Ovary (tissue), 9 donors: ENCODE results near the gene CRELD2. TPM values are rescaled to one million over a fixed set of nuclear protein-coding genes. Genes with fewer than 3 reads are reported as not detected.
A peak's percentile ranks its signal among the peaks of the same experiment; 100 is the strongest.

Experiments used
- DNase-seq, 5 donors: peaks; one replicate each; pipeline ENCODE4 v3.0.0-alpha.2; 2019 to 2020
- H3K27ac ChIP-seq, 2 donors: fragments of 200-600 bp; one replicate each; pipeline versions ENCODE4 v1.5.1 to v1.8.0; 2019 to 2022
- H3K27me3 ChIP-seq: fragments of 200-600 bp; one replicate; pipeline ENCODE4 v1.8.0; 2022
- H3K36me3 ChIP-seq: fragments of 200-600 bp; sonication (generic); one replicate; pipeline ENCODE4 v1.5.1; 2019
- H3K4me1 ChIP-seq: one replicate; pipeline ENCODE4 v1.8.1; 2013; ENCODE audit warnings: mild to moderate bottlenecking, moderate library complexity; ENCODE audit not compliant: insufficient read depth
- H3K4me3 ChIP-seq: fragments of 200-600 bp; sonication (generic); one replicate; pipeline ENCODE4 v1.5.1; 2017
- H3K9me3 ChIP-seq, 2 donors: fragments of 200-600 bp in 1 of 2; sonication (generic) in 1 of 2; one replicate each; pipeline versions ENCODE4 v1.5.1 to v1.8.1; 2013 to 2019; ENCODE audit warnings: mild to moderate bottlenecking in 1 of 2, moderate library complexity in 1 of 2
- EP300 ChIP-seq: sonication (generic); formaldehyde crosslinking; IDR thresholded peaks from one replicate; pipeline ENCODE4 v1.6.1; 2017; ENCODE audit warnings: antibody characterized with exemption
- POLR2A ChIP-seq: fragments of 450-650 bp; IDR thresholded peaks from one replicate; pipeline ENCODE4 v1.6.1; 2017; ENCODE audit warnings: antibody characterized with exemption, mild to moderate bottlenecking, moderate library complexity
- WGBS, 3 donors: extraction: QIAGEN DNeasy Blood & Tissue Kit in 1 of 3; methylation state at CpG; one replicate each; pipeline versions ENCODE4 v1.1.5 to v1.1.7; 2013 to 2017; 5-methylcytosine and 5-hydroxymethylcytosine counted together
- intact Hi-C, 4 donors: fragments of 100-400 bp; cut with DNase I; formaldehyde crosslinking; loops; one replicate each; pipeline versions ENCODE4 v1.11.0 to v1.15.1; 2022 to 2023
- polyA plus RNA-seq, 2 donors: library from polyadenylated mRNA; stranded (reverse); fragments of 200-250 nt in 1 of 2; fragments of 350-450 nt in 1 of 2; fragmentation: Illumina TruSeq in 1 of 2; extraction: RNeasy Lipid Tissue Mini Kit (QIAGEN cat#74804) in 1 of 2; gene quantifications; one replicate each; pipeline ENCODE4 v1.2.3, GENCODE V29; 2013 to 2014
- total RNA-seq, 7 donors: library from RNA; depleted of rRNA in 2 of 7; stranded (reverse); fragments of >200 nt in 2 of 7; fragmentation: NEBNext Ultra II Directional in 3 of 7; extraction: Animal tissue kit (Norgen Biotek cat#: 25700) in 3 of 7; gene quantifications; one replicate each; pipeline versions ENCODE4 v1.1.0 to v1.2.4, GENCODE V29; 2016 to 2023
- TF ChIP-seq, protein P1 (sequence below), 3 donors: fragments of 450-650 bp in 2 of 3; fragments of 200-600 bp in 1 of 3; IDR thresholded peaks; one replicate each; pipeline versions ENCODE4 v1.5.1 to v1.8.0; 2016 to 2022; ENCODE audit warnings: antibody characterized with exemption in 3 of 3, mild to moderate bottlenecking in 1 of 3
- donor health status: DM: no; HTN: no; CAD: no; lungs with moderate emphysema.
- donor health status: DM: no; HTN: no; CAD: no.
- donor health status: Bipolar disorder and iron deficiency.
- donor health status: DM: yes; HTN: yes; CAD: no.
- donor health status: DM: no; HTN: no; CAD: no.
- donor health status: DM: yes; HTN: yes; CAD: no.

The CRELD2 gene
- total and polyA plus RNA-seq, 9 donors = 9.5 to 53.4 (median 24.6) TPM

GRCh38 chr22:49951986-49952896 lies 33.8 kb downstream of the CRELD2 start:
- H3K27ac ChIP-seq = no peak overlapping the region
- intact Hi-C loops = loop anchor here in 1 of 4 donors (10.0 kb wide), 1 partner anchor 243 kb away; no protein-coding TSS in a partner anchor
- H3K27me3 ChIP-seq = no peaks in the 10 kb centered on the region
- H3K4me3 ChIP-seq = no peak overlapping the region
- H3K36me3 ChIP-seq = no peaks in the 10 kb centered on the region
- peak in 2 of 5 donors; percentile 32 to 62 for DNase-seq
- 31 to 35% (median 33%) methylated on average over 24 of the region's 24 CpGs for WGBS, 3 donors
- TF ChIP-seq EP300 = no peak
- no peaks in the 10 kb centered on the region for H3K9me3 ChIP-seq
- peaks cover 6% of the 10 kb centered on the region for H3K4me1 ChIP-seq

- H3K27me3 ChIP-seq = no peaks in the 10 kb centered on the region
- no peaks in the 10 kb centered on the region for H3K36me3 ChIP-seq
- H3K9me3 ChIP-seq = no peaks in the 10 kb centered on the region
- H3K27ac ChIP-seq = no peak overlapping the region
- H3K4me1 ChIP-seq = peaks cover 6% of the 10 kb centered on the region
- TF ChIP-seq EP300 (no peak), POLR2A (no peak)
- TF ChIP-seq, protein P1, sequence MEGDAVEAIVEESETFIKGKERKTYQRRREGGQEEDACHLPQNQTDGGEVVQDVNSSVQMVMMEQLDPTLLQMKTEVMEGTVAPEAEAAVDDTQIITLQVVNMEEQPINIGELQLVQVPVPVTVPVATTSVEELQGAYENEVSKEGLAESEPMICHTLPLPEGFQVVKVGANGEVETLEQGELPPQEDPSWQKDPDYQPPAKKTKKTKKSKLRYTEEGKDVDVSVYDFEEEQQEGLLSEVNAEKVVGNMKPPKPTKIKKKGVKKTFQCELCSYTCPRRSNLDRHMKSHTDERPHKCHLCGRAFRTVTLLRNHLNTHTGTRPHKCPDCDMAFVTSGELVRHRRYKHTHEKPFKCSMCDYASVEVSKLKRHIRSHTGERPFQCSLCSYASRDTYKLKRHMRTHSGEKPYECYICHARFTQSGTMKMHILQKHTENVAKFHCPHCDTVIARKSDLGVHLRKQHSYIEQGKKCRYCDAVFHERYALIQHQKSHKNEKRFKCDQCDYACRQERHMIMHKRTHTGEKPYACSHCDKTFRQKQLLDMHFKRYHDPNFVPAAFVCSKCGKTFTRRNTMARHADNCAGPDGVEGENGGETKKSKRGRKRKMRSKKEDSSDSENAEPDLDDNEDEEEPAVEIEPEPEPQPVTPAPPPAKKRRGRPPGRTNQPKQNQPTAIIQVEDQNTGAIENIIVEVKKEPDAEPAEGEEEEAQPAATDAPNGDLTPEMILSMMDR (IDR thresholded peaks at IDR 0.05) = no peak
- no peak overlapping the region for H3K4me3 ChIP-seq
- WGBS, 3 donors = 81 to 85% (median 85%) methylated on average over 20 of the region's 20 CpGs
- intact Hi-C loops = loop anchor here in 1 of 4 donors (10.0 kb wide), 1 partner anchor 242 kb away; no protein-coding TSS in a partner anchor
- no peak for DNase-seq
Observed at GRCh38 chr22:49953027-49953679, 34.7 kb downstream of the CRELD2 start.

DNA sequence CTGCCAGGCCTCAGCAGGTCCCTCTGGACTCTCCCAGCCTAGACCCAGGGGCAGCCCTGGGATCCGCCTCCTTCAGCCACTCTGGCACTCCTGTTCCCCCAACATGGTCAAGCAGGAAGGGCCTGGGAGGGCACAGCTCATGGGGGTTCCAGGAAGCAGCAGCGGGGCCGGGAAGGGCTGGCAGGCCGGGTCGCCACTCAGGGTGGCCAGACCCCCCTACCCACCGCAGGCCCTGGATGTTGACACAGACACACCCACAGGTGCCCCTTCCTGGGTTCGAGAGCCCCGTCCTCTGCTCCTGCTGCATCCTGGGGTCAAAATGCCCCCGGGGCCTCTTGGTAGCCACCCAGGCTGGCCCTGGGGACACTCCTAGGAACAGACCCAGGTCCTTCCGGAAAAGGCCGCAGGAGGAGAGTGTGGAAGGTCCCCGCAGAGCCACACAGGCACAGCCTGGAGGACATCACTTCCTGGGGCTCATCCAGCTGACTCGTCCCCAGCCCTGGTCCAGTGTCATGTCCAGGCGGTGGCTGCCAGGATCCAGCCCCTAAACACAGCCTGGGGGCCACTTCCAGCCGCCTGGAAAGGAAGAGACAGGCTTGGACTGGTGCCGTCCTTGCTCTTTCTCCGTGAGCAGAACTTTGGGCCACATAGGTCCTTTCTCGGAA lies 35.4 kb downstream of the CRELD2 start:
- DNase-seq = no peak

DNA sequence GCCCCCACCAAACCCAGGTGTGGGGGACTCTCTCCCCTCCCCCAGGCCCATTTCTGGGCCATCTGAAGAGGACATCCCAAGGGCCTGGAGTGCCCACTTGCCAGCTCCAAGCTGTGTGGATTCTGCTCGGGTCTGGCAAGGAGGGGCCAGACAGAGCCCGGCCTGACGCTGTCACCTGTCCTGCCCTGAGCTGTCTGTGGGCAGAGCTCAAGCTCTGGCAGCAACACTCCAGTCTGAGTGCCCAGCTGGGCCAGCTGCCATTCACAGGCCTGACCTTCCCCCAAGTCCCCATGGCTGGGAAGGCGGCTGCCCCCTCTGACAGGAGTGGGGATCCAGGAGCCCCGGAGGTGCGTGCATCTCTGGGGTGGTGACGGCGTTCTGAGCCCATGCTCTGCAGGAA lies 35.9 kb downstream of the CRELD2 start:
- no peaks in the 10 kb centered on the region for H3K9me3 ChIP-seq
- no peak overlapping the region for H3K4me3 ChIP-seq
- 79 to 94% (median 89%) methylated on average over 4 to 8 of the region's 8 CpGs for WGBS, 3 donors
- TF ChIP-seq POLR2A (no peak), EP300 (no peak)
- TF ChIP-seq, protein P1 (IDR thresholded peaks at IDR 0.05) = no peak
- peak in 1 of 5 donors; percentile 22 for DNase-seq
- intact Hi-C loops = loop anchor here in 1 of 4 donors (10.0 kb wide), 1 partner anchor 240 kb away; no protein-coding TSS in a partner anchor
- no peak overlapping the region for H3K27ac ChIP-seq
- no peaks in the 10 kb centered on the region for H3K27me3 ChIP-seq
- no peaks in the 10 kb centered on the region for H3K36me3 ChIP-seq
- H3K4me1 ChIP-seq = peaks cover 6% of the 10 kb centered on the region

More for the DNA sequence above, 35.4 kb downstream of the CRELD2 start:
- Histone ChIP-seq H3K9me3 (no peaks in the 10 kb centered on the region), H3K27ac (no peak overlapping the region), H3K4me1 (peaks cover 6% of the 10 kb centered on the region), H3K27me3 (no peaks in the 10 kb centered on the region), H3K36me3 (no peaks in the 10 kb centered on the region), H3K4me3 (no peak overlapping the region)
- intact Hi-C loops = loop anchor here in 1 of 4 donors (10.0 kb wide), 1 partner anchor 241 kb away; no protein-coding TSS in a partner anchor
- 87 to 93% (median 89%) methylated on average over 15 to 18 of the region's 18 CpGs for WGBS, 3 donors
- no peak for TF ChIP-seq EP300
- TF ChIP-seq POLR2A = no peak
- TF ChIP-seq, protein P1 (IDR thresholded peaks at IDR 0.05) = no peak
